Endothelial cell of umbilical vein (primary cell): ENCODE data around the gene HMG20B. TPM values are rescaled to one million over a fixed set of nuclear protein-coding genes. Genes with fewer than 3 reads are reported as not detected.

ENCODE experiments used
- BruUV-seq: library from RNA; stranded (reverse); fragments of 400-500 nt; replicated peaks from 2 replicates; lab custom pipeline; 2021; lab: Mats Ljungman, UMichigan
- CTCF ChIA-PET: fragments of 300-600, 350-600 bp; sonication (Branson Sonifier 250); formaldehyde crosslinking; loops from one replicate; lab custom pipeline; 2021; ENCODE audit warnings: antibody characterized with exemption, inconsistent platforms; lab: Charles Lee
- POLR2A ChIA-PET: fragments of 300-600, 350-600 bp; sonication (Branson Sonifier 250); formaldehyde crosslinking; loops from one replicate; lab custom pipeline; 2021; ENCODE audit warnings: antibody characterized with exemption, inconsistent platforms; lab: Charles Lee
- DNase-seq: peaks from one replicate; pipeline ENCODE4 v3.0.0-alpha.2; 2011; ENCODE audit warnings: low read depth, low spot score
- FAIRE-seq: peaks from 2 replicates; lab custom pipeline; 2011; peaks lifted over from hg19 to GRCh38; lab: Jason Lieb, UNC
- H2AFZ ChIP-seq: 2 replicates; pipeline ENCODE4 v1.6.0; 2012; ENCODE audit warnings: low read depth, low read length, control low read depth, inconsistent platforms
- H3K27ac ChIP-seq: 2 replicates; pipeline ENCODE4 v1.5.1; 2011; ENCODE audit warnings: low read depth, mild to moderate bottlenecking, control low read depth, low read length, moderate library complexity; ENCODE audit not compliant: insufficient read depth
- H3K27me3 ChIP-seq, 2 experiments: 2 replicates each; pipeline versions ENCODE4 v1.6.0 to v1.6.1; 2011; ENCODE audit warnings: low read length in 2 of 2, mixed read lengths in 1 of 2; ENCODE audit not compliant: control insufficient read depth in 2 of 2, insufficient read depth in 2 of 2
- H3K36me3 ChIP-seq, 2 experiments: 2 replicates in 1 of 2; 3 replicates in 1 of 2; pipeline ENCODE4 v1.5.1; 2011; ENCODE audit warnings: low read length in 2 of 2, mild to moderate bottlenecking in 1 of 2, moderate library complexity in 1 of 2; ENCODE audit not compliant: control insufficient read depth in 2 of 2, insufficient read depth in 2 of 2; ENCODE audit errors: extremely low read depth in 1 of 2
- H3K4me1 ChIP-seq: 3 replicates; pipeline ENCODE4 v1.5.1; 2011; ENCODE audit warnings: mild to moderate bottlenecking, low read length; ENCODE audit not compliant: control insufficient read depth, insufficient read depth; ENCODE audit errors: extremely low read depth
- H3K4me2 ChIP-seq: 2 replicates; pipeline ENCODE4 v1.6.1; 2011; ENCODE audit warnings: low read length, control low read depth, mixed read lengths; ENCODE audit not compliant: insufficient read depth
- H3K4me3 ChIP-seq, 3 experiments: fragments of 200-600 bp in 1 of 3; sonication (generic), shearing (Covaris generic) in 1 of 3; replicated peaks in 1 of 3; 2 replicates each; pipeline ENCODE4 v1.5.1; 2011 to 2016; ENCODE audit warnings: control low read depth in 3 of 3, low read length in 3 of 3, mild to moderate bottlenecking in 2 of 3, inconsistent platforms in 1 of 3, low read depth in 1 of 3, moderate library complexity in 1 of 3; ENCODE audit not compliant: insufficient read depth in 1 of 3
- H3K79me2 ChIP-seq: 2 replicates; pipeline ENCODE4 v1.6.0; 2012; ENCODE audit warnings: low read length, inconsistent platforms; ENCODE audit not compliant: control insufficient read depth, insufficient read depth
- H3K9ac ChIP-seq: replicated peaks from 2 replicates; pipeline ENCODE3; 2011; ENCODE audit warnings: low read length, control low read depth; ENCODE audit not compliant: insufficient read depth; ENCODE audit errors: extremely low read depth
- H3K9me1 ChIP-seq: replicated peaks from 3 replicates; pipeline ENCODE4 v1.6.0; 2011; ENCODE audit warnings: mild to moderate bottlenecking, low read length; ENCODE audit not compliant: control insufficient read depth, insufficient read depth; ENCODE audit errors: extremely low read depth
- H3K9me3 ChIP-seq: replicated peaks from 2 replicates; pipeline ENCODE4 v1.5.1; 2012; ENCODE audit warnings: low read length, inconsistent platforms; ENCODE audit not compliant: control insufficient read depth, insufficient read depth
- H4K20me1 ChIP-seq: replicated peaks from 2 replicates; pipeline ENCODE3; 2011; ENCODE audit warnings: mild to moderate bottlenecking, low read length; ENCODE audit not compliant: control insufficient read depth, insufficient read depth; ENCODE audit errors: extremely low read depth
- CTCF ChIP-seq, 2 donors: IDR thresholded peaks; 1 replicate in 1 of 2; 2 replicates in 1 of 2; pipeline ENCODE4 v1.5.1; 2011; ENCODE audit warnings: low read length in 2 of 2, mild to moderate bottlenecking in 2 of 2, moderate library complexity in 2 of 2, control low read depth in 1 of 2, inconsistent platforms in 1 of 2, low read depth in 1 of 2; ENCODE audit not compliant: insufficient read depth in 1 of 2; ENCODE audit errors: extremely low read depth in 1 of 2
- EZH2 ChIP-seq: IDR thresholded peaks from 2 replicates; pipeline ENCODE4 v1.6.1; 2012; ENCODE audit warnings: borderline replicate concordance, low read depth, mild to moderate bottlenecking, moderate library complexity, low read length, inconsistent platforms; ENCODE audit not compliant: severe bottlenecking
- FOS ChIP-seq: IDR thresholded peaks from 2 replicates; pipeline ENCODE4 v1.6.1; 2011; ENCODE audit warnings: mild to moderate bottlenecking, low read length, moderate library complexity, borderline replicate concordance; ENCODE audit not compliant: insufficient read depth
- GATA2 ChIP-seq: IDR thresholded peaks from 2 replicates; pipeline ENCODE4 v1.7.0; 2011; ENCODE audit warnings: low read depth, mild to moderate bottlenecking, moderate library complexity, mixed read lengths, low read length; ENCODE audit not compliant: insufficient read length, insufficient read depth
- JUN ChIP-seq: IDR thresholded peaks from 2 replicates; pipeline ENCODE4 v1.6.1; 2011; ENCODE audit warnings: borderline replicate concordance, low read depth; ENCODE audit not compliant: insufficient read length, insufficient read depth
- MAX ChIP-seq: IDR thresholded peaks from 2 replicates; pipeline ENCODE4 v1.6.1; 2011; ENCODE audit not compliant: insufficient read depth, insufficient read length
- MYC ChIP-seq: IDR thresholded peaks from one replicate; pipeline ENCODE4 v1.6.1; 2011; ENCODE audit warnings: mild to moderate bottlenecking, low read depth, low read length
- POLR2A ChIP-seq: IDR thresholded peaks from 2 replicates; pipeline ENCODE4 v1.6.1; 2012; ENCODE audit warnings: low read depth, mild to moderate bottlenecking, control low read depth, low read length
- POLR2AphosphoS5 ChIP-seq: IDR thresholded peaks from 2 replicates; pipeline ENCODE4 v1.6.1; 2012; ENCODE audit warnings: low read depth, mild to moderate bottlenecking, control low read depth, low read length, moderate library complexity; ENCODE audit not compliant: insufficient read depth
- dilution Hi-C: fragments of 300-500 bp; cut with MboI; formaldehyde crosslinking; loops from one replicate; pipeline ENCODE4 v1.15.0; 2019; ENCODE audit warnings: low sequenced_read_pairs; ENCODE audit not compliant: extremely low pct_ligation_motif_present
- intact Hi-C: fragments of 100-400 bp; cut with micrococcal nuclease; formaldehyde crosslinking; loops from one replicate; pipeline ENCODE4 v1.10.0; 2022
- polyA plus RNA-seq, 4 experiments: library from polyadenylated mRNA; depleted of rRNA in 3 of 4; stranded (reverse) in 3 of 4; unstranded in 1 of 4; fragments of >200 nt; gene quantifications; 2 replicates each; pipeline versions ENCODE4 v1.2.1 to v1.2.3, GENCODE V29; 2011 to 2012; ENCODE audit warnings: missing spikeins in 1 of 4
- total RNA-seq: library from RNA; stranded (reverse); gene quantifications from 2 replicates; pipeline ENCODE4 v1.2.3, GENCODE V29; 2021

The HMG20B gene
- total and polyA plus RNA-seq, 2 donors (not counting 3 experiments of a cell fraction or from before 2014, with no cell fraction given): 53.2 to 98.2 TPM

- no peak overlapping the region for H3K27ac ChIP-seq
- no peak overlapping the region for H2AFZ ChIP-seq
- no peak overlapping the region for H3K9ac ChIP-seq
- TF ChIP-seq JUN (no peak), POLR2AphosphoS5 (no peak), FOS (no peak), CTCF (IDR thresholded peaks at IDR 0.05; ENCODE audit: extremely low read depth in 1 of 2, insufficient read depth in 1 of 2, low read depth in 1 of 2, low read length in 2 of 2) (no peak), MYC (no peak), GATA2 (no peak), MAX (no peak), EZH2 (no peak), POLR2A (no peak)
- no peak overlapping the region for H3K4me3 ChIP-seq
- H3K4me2 ChIP-seq: no peak overlapping the region
- no TSS peak for BruUV-seq
- H3K79me2 ChIP-seq: no peaks in the 10 kb centered on the region
- no peaks in the 10 kb centered on the region for H3K9me1 ChIP-seq
- H3K4me1 ChIP-seq: no peaks in the 10 kb centered on the region
- no peak for DNase-seq
- no peak for FAIRE-seq
- CTCF ChIA-PET: interaction anchor here (1.3 to 1.5 kb wide), 2 partner anchors 9 to 12 kb away, joined by 3 to 4 read pairs; no protein-coding TSS in a partner anchor
- dilution Hi-C loops: no loop called here
- H3K36me3 ChIP-seq: peaks cover 3 to 32% of the 10 kb centered on the region in 2 experiments
- intact Hi-C loops: no loop called here
- H4K20me1 ChIP-seq: no peaks in the 10 kb centered on the region
- no peaks in the 10 kb centered on the region for H3K27me3 ChIP-seq
- POLR2A ChIA-PET: interaction anchor here (0.6 kb wide), 1 partner anchor 16 kb away, joined by 6 read pairs; no protein-coding TSS in a partner anchor
- no peaks in the 10 kb centered on the region for H3K9me3 ChIP-seq
These were observed 35.7 kb upstream of the HMG20B start for GRCh38 chr19:3537101-3537437.
